ENCODE data around the gene PNKP.

DNA sequence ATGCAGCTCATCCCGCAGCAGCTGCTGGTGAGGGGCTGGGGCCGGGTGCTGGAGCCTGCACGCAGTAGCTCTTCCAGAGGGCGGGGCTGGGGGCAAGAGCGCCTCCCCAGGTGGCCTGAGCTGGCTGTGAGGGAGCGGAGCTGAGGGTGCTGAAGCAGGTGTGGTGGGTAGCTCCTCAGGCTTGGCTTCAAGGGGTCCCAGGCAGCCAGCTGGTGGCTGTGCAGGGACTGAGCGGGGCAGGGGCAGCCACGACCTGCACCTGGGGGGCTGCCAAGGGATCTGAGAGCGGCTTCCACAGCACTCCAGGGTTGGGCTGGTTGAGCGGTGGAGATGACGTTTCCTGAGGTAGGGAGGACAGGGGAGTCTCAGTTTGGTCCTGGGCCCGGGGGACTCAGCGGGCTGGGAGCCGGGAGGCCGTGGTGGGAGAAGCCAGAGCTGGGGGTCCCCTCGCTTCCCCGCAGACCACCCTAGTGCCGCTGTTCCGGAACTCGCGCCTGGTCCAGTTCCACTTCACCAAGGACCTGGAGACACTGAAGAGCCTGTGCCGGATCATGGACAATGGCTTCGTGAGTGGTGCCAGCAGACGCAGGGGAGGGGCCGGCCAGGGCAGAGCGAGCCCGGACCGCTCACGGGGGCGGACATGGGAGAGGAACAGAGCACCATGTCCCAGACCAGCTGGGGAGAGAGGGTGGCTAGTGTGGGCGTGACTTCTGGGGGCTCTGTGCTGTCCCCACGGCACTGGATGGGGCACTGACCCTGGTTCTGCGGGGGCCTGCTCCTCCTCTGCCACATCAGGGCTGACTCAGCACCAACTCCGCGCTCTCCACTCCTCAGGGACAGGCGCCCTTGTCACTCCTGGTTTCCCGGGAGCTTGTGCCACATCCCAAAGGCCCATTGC lies 9.0 kb downstream of the PNKP start:
- TF ChIP-seq CTCF (IDR thresholded peaks at IDR 0.05 in 8 of 11, conservative IDR thresholded peaks at IDR 0.05 in 3 of 11), result no peak
- TF ChIP-seq POLR2A (IDR thresholded peaks at IDR 0.05), result no peak
- TF ChIP-seq POLR2AphosphoS5 (IDR thresholded peaks at IDR 0.05), result peak; percentile 40 to 72 (median 59)
